WERI-Rb-1 (cell line): Measurements from ENCODE around the gene RBBP5.
A peak's percentile ranks its signal among the peaks of the same experiment; 100 is the strongest.

ENCODE experiments used
- DNase-seq: peaks from one replicate; pipeline ENCODE4 v3.0.0-alpha.2; 2020
- H3K27ac ChIP-seq: fragments of 250-450 bp; sonication (Bioruptor Pico); 2 replicates; pipeline ENCODE4 v1.5.1; 2020; ENCODE audit warnings: mild to moderate bottlenecking, moderate library complexity
- H3K27me3 ChIP-seq: fragments of 250-450 bp; sonication (Bioruptor Pico); 2 replicates; pipeline ENCODE4 v1.5.1; 2021; ENCODE audit warnings: mild to moderate bottlenecking, low read depth, moderate library complexity; ENCODE audit not compliant: insufficient read depth, severe bottlenecking
- H3K36me3 ChIP-seq: fragments of 250-450 bp; sonication (Bioruptor Pico); 2 replicates; pipeline ENCODE4 v1.5.1; 2020; ENCODE audit warnings: mild to moderate bottlenecking, moderate library complexity
- H3K4me3 ChIP-seq: 2 replicates; pipeline ENCODE4 v1.5.1; 2011; ENCODE audit warnings: low read depth, mild to moderate bottlenecking, control low read depth, low read length
- H3K9me3 ChIP-seq: fragments of 250-450 bp; sonication (Bioruptor Pico); 2 replicates; pipeline ENCODE4 v1.5.1; 2021; ENCODE audit warnings: mild to moderate bottlenecking, moderate library complexity; ENCODE audit not compliant: severe bottlenecking
- CTCF ChIP-seq: IDR thresholded peaks from 2 replicates; pipeline ENCODE4 v1.5.1; 2011; ENCODE audit warnings: low read depth, mild to moderate bottlenecking, control low read depth, inconsistent platforms, low read length

The RBBP5 gene

GRCh38 chr1:205088341-205088740 lies 33.4 kb downstream of the RBBP5 start:
- Histone ChIP-seq H3K9me3 (no peaks in the 10 kb centered on the region), H3K27me3 (no peaks in the 10 kb centered on the region), H3K27ac (no peak overlapping the region), H3K4me3 (no peak overlapping the region), H3K36me3 (peaks cover 83% of the 10 kb centered on the region)
- DNase-seq = no peak
- no peak for TF ChIP-seq CTCF

DNA sequence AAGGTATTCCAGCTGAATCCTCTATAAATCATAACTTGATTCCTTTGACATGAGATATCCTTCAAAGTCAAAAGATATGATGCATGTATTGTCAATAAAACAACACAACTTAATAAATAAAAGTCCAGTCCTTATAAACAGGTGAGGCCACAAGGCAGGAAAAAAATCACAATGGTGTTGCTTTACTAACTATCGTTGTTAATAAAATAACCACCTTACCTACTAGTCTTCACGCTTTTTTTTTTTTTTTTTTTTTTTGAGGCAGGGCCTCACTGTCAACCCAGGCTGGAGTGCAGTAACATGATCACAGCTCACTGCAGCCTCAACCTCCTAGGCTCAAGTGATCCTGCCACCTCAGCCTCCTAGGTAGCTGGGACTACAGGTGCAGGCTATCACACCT lies 37.4 kb downstream of the RBBP5 start, which contains the start of gene TMEM81:
Gene TMEM81, minus strand, starts transcription at position 101 of the 400 bp plus-strand sequence. CDS start 140 bp downstream, outside the sequence.
- peaks cover 46% of the 10 kb centered on the region for H3K36me3 ChIP-seq
- no peak within 1 kb of the TSS for H3K4me3 ChIP-seq
- no peak within 1 kb of the TSS for H3K27ac ChIP-seq
- DNase-seq = no peak
- no peak for TF ChIP-seq CTCF
- no peaks in the 10 kb centered on the region for H3K27me3 ChIP-seq
- no peaks in the 10 kb centered on the region for H3K9me3 ChIP-seq

GRCh38 chr1:205082431-205082830 lies 39.3 kb downstream of the RBBP5 start:
- H3K27me3 ChIP-seq = no peaks in the 10 kb centered on the region
- no peaks in the 10 kb centered on the region for H3K9me3 ChIP-seq
- peak; percentile 64 for DNase-seq
- H3K4me3 ChIP-seq = no peak overlapping the region
- no peak for TF ChIP-seq CTCF
- H3K36me3 ChIP-seq = peaks cover 28% of the 10 kb centered on the region
- no peak overlapping the region for H3K27ac ChIP-seq

- DNase-seq = no peak
- TF ChIP-seq CTCF = no peak
- Histone ChIP-seq H3K9me3 (no peaks in the 10 kb centered on the region), H3K27me3 (no peaks in the 10 kb centered on the region), H3K36me3 (no peaks in the 10 kb centered on the region), H3K4me3 (no peak overlapping the region), H3K27ac (no peak overlapping the region)
Observed at GRCh38 chr1:205077934-205078311, 43.9 kb downstream of the RBBP5 start.

DNA sequence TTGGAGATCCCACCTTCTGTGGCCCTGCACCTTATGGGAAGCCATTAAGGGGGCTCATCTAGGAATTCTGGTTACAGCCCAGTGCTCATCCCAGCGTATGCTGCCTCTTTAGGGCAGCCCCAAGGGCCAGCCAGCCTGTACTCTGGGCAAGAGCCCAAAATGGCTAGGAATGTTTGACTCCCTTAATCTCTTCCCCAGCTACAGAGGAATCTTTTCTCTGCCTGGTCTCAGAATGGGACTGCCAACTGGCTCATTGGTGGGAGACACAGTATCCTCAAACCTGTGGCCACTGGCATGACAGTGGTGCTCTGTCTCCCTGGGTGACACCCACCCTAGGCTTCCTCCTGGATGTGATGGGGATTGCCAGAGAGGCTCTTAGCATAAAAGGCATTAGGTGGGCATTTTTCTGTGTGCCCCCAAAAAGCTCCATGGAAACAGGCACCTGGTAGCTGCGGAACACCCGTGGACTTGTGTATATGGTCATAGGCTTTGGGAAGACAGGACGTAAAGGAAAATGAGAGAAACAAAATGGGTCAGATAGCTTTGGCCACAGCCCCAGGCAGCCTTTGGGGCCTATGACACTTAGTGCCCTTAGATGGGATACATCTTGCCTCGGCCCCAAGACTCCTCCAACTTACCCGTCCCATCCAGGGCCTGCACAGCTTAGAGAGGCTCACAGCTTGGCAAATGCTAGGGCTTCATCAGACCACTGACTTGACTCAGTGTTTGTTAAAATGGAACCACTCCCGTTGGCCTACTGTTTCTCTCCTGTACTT lies 44.4 kb downstream of the RBBP5 start:
- Histone ChIP-seq H3K27me3 (no peaks in the 10 kb centered on the region), H3K9me3 (no peaks in the 10 kb centered on the region), H3K27ac (no peak overlapping the region), H3K4me3 (no peak overlapping the region), H3K36me3 (no peaks in the 10 kb centered on the region)
- TF ChIP-seq CTCF = no peak
- no peak for DNase-seq
